Spleen (tissue), 11 donors: ENCODE measurements around the gene DSCAML1. TPM values are rescaled to one million over a fixed set of nuclear protein-coding genes. Genes with fewer than 3 reads are reported as not detected.

ENCODE experiments used
- DNase-seq: peaks from one replicate; pipeline ENCODE4 v3.0.0-alpha.2; 2020
- H3K27ac ChIP-seq, 8 donors: fragments of 200-600 bp; sonication (generic) in 7 of 8; 1 replicate in 4 of 8; 2 replicates in 4 of 8; pipeline versions ENCODE4 v1.5.0 to v1.8.0; 2016 to 2021; ENCODE audit warnings: inconsistent platforms in 4 of 8, mild to moderate bottlenecking in 4 of 8, moderate library complexity in 1 of 8
- H3K27me3 ChIP-seq, 7 donors: fragments of 200-600 bp; sonication (generic) in 6 of 7; replicated peaks in 1 of 7; 1 replicate in 4 of 7; 2 replicates in 3 of 7; pipeline versions ENCODE4 v1.5.0 to v1.8.0; 2016 to 2021; ENCODE audit warnings: inconsistent platforms in 3 of 7, mild to moderate bottlenecking in 1 of 7
- H3K36me3 ChIP-seq, 6 donors: fragments of 200-600 bp; sonication (generic) in 5 of 6; 1 replicate in 4 of 6; 2 replicates in 2 of 6; pipeline versions ENCODE4 v1.5.0 to v1.8.0; 2016 to 2021; ENCODE audit warnings: inconsistent platforms in 2 of 6
- H3K4me1 ChIP-seq, 6 donors: fragments of 200-600 bp; sonication (generic) in 5 of 6; 1 replicate in 3 of 6; 2 replicates in 3 of 6; pipeline versions ENCODE4 v1.5.0 to v1.8.0; 2016 to 2021; ENCODE audit warnings: inconsistent platforms in 3 of 6
- H3K4me3 ChIP-seq, 8 donors: fragments of 200-600 bp; sonication (generic) in 7 of 8; 1 replicate in 4 of 8; 2 replicates in 4 of 8; pipeline versions ENCODE4 v1.5.0 to v1.8.0; 2016 to 2021; ENCODE audit warnings: inconsistent platforms in 4 of 8, mild to moderate bottlenecking in 4 of 8, moderate library complexity in 2 of 8
- H3K9me3 ChIP-seq, 8 donors: fragments of 200-600 bp; sonication (generic) in 7 of 8; 1 replicate in 4 of 8; 2 replicates in 4 of 8; pipeline versions ENCODE4 v1.5.0 to v1.8.0; 2016 to 2021; ENCODE audit warnings: inconsistent platforms in 4 of 8
- CTCF ChIP-seq, 11 experiments: fragments of 200-600 bp in 7 of 11; fragments of 450-650 bp in 4 of 11; sonication (generic) in 4 of 11; IDR thresholded peaks in 8 of 11; conservative IDR thresholded peaks in 3 of 11; 1 replicate in 7 of 11; 2 replicates in 4 of 11; pipeline versions ENCODE4 v1.4.0 to v1.8.0; 2016 to 2021; ENCODE audit warnings: antibody characterized with exemption in 11 of 11, inconsistent platforms in 4 of 11, mild to moderate bottlenecking in 1 of 11
- POLR2A ChIP-seq, 3 donors: fragments of 450-650 bp; IDR thresholded peaks; one replicate each; pipeline ENCODE4 v1.5.1; 2017; ENCODE audit warnings: antibody characterized with exemption in 3 of 3, mild to moderate bottlenecking in 1 of 3
- POLR2AphosphoS5 ChIP-seq, 3 donors: sonication (generic); formaldehyde crosslinking; IDR thresholded peaks; one replicate each; pipeline ENCODE4 v1.5.1; 2017; ENCODE audit warnings: antibody characterized with exemption in 3 of 3
- WGBS, 5 donors: extraction: QIAGEN DNeasy Blood & Tissue Kit in 3 of 5; methylation state at CpG; one replicate each; pipeline versions ENCODE4 v1.1.5 to v1.1.7; 2013 to 2018; 5-methylcytosine and 5-hydroxymethylcytosine counted together
- intact Hi-C: fragments of 100-400 bp; cut with DNase I; formaldehyde crosslinking; loops from one replicate; pipeline ENCODE4 v1.15.0; 2023; ENCODE audit warnings: low total_unique reads
- polyA plus RNA-seq, 3 donors: library from polyadenylated mRNA; stranded (reverse); fragments of 200-250 nt; gene quantifications; one replicate each; pipeline ENCODE4 v1.2.1, GENCODE V29; 2013
- total RNA-seq, 7 donors: library from RNA; depleted of rRNA in 3 of 7; stranded (reverse); fragments of >200 nt in 3 of 7; fragmentation: NEBNext Ultra II Directional in 4 of 7; extraction: Animal tissue kit (Norgen Biotek cat#: 25700) in 4 of 7; gene quantifications; one replicate each; pipeline versions ENCODE4 v1.1.0 to v1.2.1, GENCODE V29; 2016 to 2021
- donor health status: healthy with polysubstance abuse.
- donor health status: DM: no; HTN: no; CAD: no; lungs with moderate emphysema.
- donor health status: DM: no; HTN: no; CAD: no.
- donor health status: Bipolar disorder and iron deficiency.
- donor health status: healthy.
- donor health status: DM: no; HTN: no; CAD: no.
- donor health status: DM: yes; HTN: yes; CAD: no.

DSCAML1 gene
- total and polyA plus RNA-seq, 10 donors: 0.07 to 10.7 (median 2.3) TPM

GRCh38 chr11:117654281-117655255 is 142.4 kb downstream of the DSCAML1 start:
- TF ChIP-seq POLR2A (IDR thresholded peaks at IDR 0.05): no peak
- no peak for TF ChIP-seq POLR2AphosphoS5 (IDR thresholded peaks at IDR 0.05)
- no peak for TF ChIP-seq CTCF (IDR thresholded peaks at IDR 0.05 in 8 of 11, conservative IDR thresholded peaks at IDR 0.05 in 3 of 11)
- intact Hi-C loops: no loop called here
- no peak overlapping the region for H3K27ac ChIP-seq
- no peaks in the 10 kb centered on the region for H3K27me3 ChIP-seq
- 87 to 95% (median 89%) methylated on average over 20 to 21 of the region's 21 CpGs for WGBS, 5 donors
- DNase-seq: no peak
- no peak overlapping the region for H3K4me3 ChIP-seq
- H3K4me1 ChIP-seq: no peaks in the 10 kb centered on the region
- no peaks in the 10 kb centered on the region for H3K36me3 ChIP-seq
- no peaks in the 10 kb centered on the region for H3K9me3 ChIP-seq

GRCh38 chr11:117652521-117652920 is 144.5 kb downstream of the DSCAML1 start:
- intact Hi-C loops: no loop called here
- 72 to 97% (median 94%) methylated on average over 4 of the region's 4 CpGs for WGBS, 5 donors

GRCh38 chr11:117649296-117650055 is 147.5 kb downstream of the DSCAML1 start:
- no peak for DNase-seq
- 83 to 86% (median 85%) methylated on average over 12 of the region's 12 CpGs for WGBS, 5 donors
- no peak overlapping the region for H3K4me3 ChIP-seq
- no peaks in the 10 kb centered on the region for H3K9me3 ChIP-seq
- no peaks in the 10 kb centered on the region for H3K4me1 ChIP-seq
- H3K27me3 ChIP-seq: peaks cover 0 to 7% (median 0%) of the 10 kb centered on the region in 7 donors
- no peaks in the 10 kb centered on the region for H3K36me3 ChIP-seq
- TF ChIP-seq POLR2AphosphoS5 (IDR thresholded peaks at IDR 0.05): no peak
- no peak for TF ChIP-seq CTCF (IDR thresholded peaks at IDR 0.05 in 8 of 11, conservative IDR thresholded peaks at IDR 0.05 in 3 of 11)
- TF ChIP-seq POLR2A (IDR thresholded peaks at IDR 0.05): no peak
- H3K27ac ChIP-seq: no peak overlapping the region
- intact Hi-C loops: no loop called here

More at GRCh38 chr11:117652521-117652920, 144.5 kb downstream of the DSCAML1 start:
- Histone ChIP-seq H3K36me3 (no peaks in the 10 kb centered on the region), H3K27ac (no peak overlapping the region), H3K4me1 (no peaks in the 10 kb centered on the region), H3K9me3 (no peaks in the 10 kb centered on the region), H3K4me3 (no peak overlapping the region), H3K27me3 (no peaks in the 10 kb centered on the region)
- DNase-seq: no peak
- TF ChIP-seq POLR2A (IDR thresholded peaks at IDR 0.05): no peak

- Histone ChIP-seq H3K27ac (no peak overlapping the region), H3K27me3 (peaks cover 0 to 16% (median 0%) of the 10 kb centered on the region in 7 donors), H3K4me1 (no peaks in the 10 kb centered on the region), H3K36me3 (no peaks in the 10 kb centered on the region), H3K4me3 (no peak overlapping the region), H3K9me3 (no peaks in the 10 kb centered on the region)
- TF ChIP-seq CTCF (IDR thresholded peaks at IDR 0.05 in 8 of 11, conservative IDR thresholded peaks at IDR 0.05 in 3 of 11): no peak
- no peak for TF ChIP-seq POLR2AphosphoS5 (IDR thresholded peaks at IDR 0.05)
- no peak for TF ChIP-seq POLR2A (IDR thresholded peaks at IDR 0.05)
- intact Hi-C loops: no loop called here
- 83 to 93% (median 89%) methylated on average over 8 of the region's 8 CpGs for WGBS, 5 donors
- no peak for DNase-seq
These were observed 149.1 kb downstream of the DSCAML1 start for GRCh38 chr11:117647872-117648271.
